ENCODE data around the gene TRPM2. TPM values are rescaled to one million over a fixed set of nuclear protein-coding genes. Genes with fewer than 3 reads are reported as not detected.
A peak's percentile ranks its signal among the peaks of the same experiment; 100 is the strongest.

TRPM2 gene
- total RNA-seq, 1 donor from 2014 or later, result 0.07 TPM

GRCh38 chr21:44442266-44443125, 89.1 kb downstream of the TRPM2 start:
- no peaks in the 10 kb centered on the region for H3K4me1 Mint-ChIP-seq (ENCODE audit: unreplicated experiment)
- no peak overlapping the region for H3K27ac Mint-ChIP-seq
- no peaks in the 10 kb centered on the region for H3K27me3 Mint-ChIP-seq
- H3K4me3 Mint-ChIP-seq, result no peak overlapping the region
- H3K36me3 Mint-ChIP-seq, result no peaks in the 10 kb centered on the region
- no peak for TF ChIP-seq CTCF (conservative IDR thresholded peaks at IDR 0.05)
- no peaks in the 10 kb centered on the region for H3K9me3 Mint-ChIP-seq
- DNase-seq (ENCODE audit: extremely low spot score, unreplicated experiment), result no peak

GRCh38 chr21:44443291-44443890, 90.0 kb downstream of the TRPM2 start:
- Mint-ChIP-seq H3K27ac (no peak overlapping the region), H3K4me1 (ENCODE audit: unreplicated experiment) (no peaks in the 10 kb centered on the region), H3K9me3 (no peaks in the 10 kb centered on the region), H3K36me3 (no peaks in the 10 kb centered on the region), H3K27me3 (no peaks in the 10 kb centered on the region), H3K4me3 (no peak overlapping the region)
- TF ChIP-seq CTCF (conservative IDR thresholded peaks at IDR 0.05), result no peak
- no peak for DNase-seq (ENCODE audit: extremely low spot score, unreplicated experiment)

- Mint-ChIP-seq H3K4me3 (no peak overlapping the region), H3K9me3 (no peaks in the 10 kb centered on the region), H3K4me1 (ENCODE audit: unreplicated experiment) (peaks cover under 1% of the 10 kb centered on the region), H3K27me3 (peaks cover under 1% of the 10 kb centered on the region), H3K27ac (no peak overlapping the region), H3K36me3 (no peaks in the 10 kb centered on the region)
- TF ChIP-seq CTCF (conservative IDR thresholded peaks at IDR 0.05), result no peak
- no peak for DNase-seq (ENCODE audit: extremely low spot score, unreplicated experiment)
Observed at GRCh38 chr21:44443891-44444285, 90.5 kb downstream of the TRPM2 start.

GRCh38 chr21:44444286-44444931, 91.0 kb downstream of the TRPM2 start:
- DNase-seq (ENCODE audit: extremely low spot score, unreplicated experiment), result no peak
- Mint-ChIP-seq H3K4me3 (no peak overlapping the region), H3K4me1 (ENCODE audit: unreplicated experiment) (peaks cover 6% of the 10 kb centered on the region), H3K27ac (no peak overlapping the region), H3K36me3 (no peaks in the 10 kb centered on the region), H3K27me3 (peaks cover 5% of the 10 kb centered on the region), H3K9me3 (no peaks in the 10 kb centered on the region)
- peak; percentile 50 for TF ChIP-seq CTCF (conservative IDR thresholded peaks at IDR 0.05)

GRCh38 chr21:44445145-44445812, 91.9 kb downstream of the TRPM2 start:
- Mint-ChIP-seq H3K4me1 (ENCODE audit: unreplicated experiment) (peaks cover 6% of the 10 kb centered on the region), H3K4me3 (no peak overlapping the region), H3K36me3 (no peaks in the 10 kb centered on the region), H3K27me3 (peaks cover 5% of the 10 kb centered on the region), H3K27ac (no peak overlapping the region), H3K9me3 (no peaks in the 10 kb centered on the region)
- no peak for DNase-seq (ENCODE audit: extremely low spot score, unreplicated experiment)
- no peak for TF ChIP-seq CTCF (conservative IDR thresholded peaks at IDR 0.05)
